ENCODE data around the gene LRRC51.

The LRRC51 gene

DNA sequence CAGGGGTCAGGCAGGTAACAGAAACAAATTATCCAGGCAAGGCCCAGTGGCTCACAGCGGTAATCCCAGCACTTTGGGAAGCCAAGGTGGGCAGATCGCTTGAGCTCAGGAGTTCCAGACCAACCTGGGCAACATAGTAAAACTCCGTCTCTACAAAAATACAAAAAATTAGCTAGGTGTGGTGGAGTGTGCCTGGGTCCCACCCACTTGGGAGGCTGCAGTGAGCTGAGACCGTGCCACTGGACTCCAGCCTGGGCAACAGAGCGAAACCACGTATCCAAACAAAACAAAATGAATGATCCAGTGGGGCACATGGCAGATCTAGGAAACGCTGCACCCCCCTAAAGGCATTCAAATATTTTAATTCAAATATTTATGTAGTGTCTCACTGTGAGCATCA is 10.2 kb upstream of the LRRC51 start:
- no peak for DNase-seq

DNA sequence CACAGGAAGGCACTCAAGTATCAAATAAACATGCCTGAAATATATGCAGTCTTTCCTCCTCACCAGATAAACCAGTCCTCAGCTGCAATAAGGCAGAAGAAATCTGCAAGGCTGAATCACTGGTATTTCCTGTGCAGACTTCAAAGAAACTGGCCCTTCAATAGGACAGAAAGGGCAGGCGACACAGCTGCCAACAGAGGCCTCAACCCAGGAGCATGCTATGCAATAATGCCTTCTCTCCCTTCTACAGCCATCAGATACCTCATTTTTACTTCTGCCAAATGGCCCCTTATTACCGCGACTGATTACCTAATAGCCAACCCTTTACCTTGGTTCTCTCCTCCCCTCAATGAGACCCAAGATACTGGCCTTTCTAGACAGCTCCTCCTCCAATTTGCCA is 8.3 kb upstream of the LRRC51 start:
- DNase-seq, result peak; percentile 82

DNA sequence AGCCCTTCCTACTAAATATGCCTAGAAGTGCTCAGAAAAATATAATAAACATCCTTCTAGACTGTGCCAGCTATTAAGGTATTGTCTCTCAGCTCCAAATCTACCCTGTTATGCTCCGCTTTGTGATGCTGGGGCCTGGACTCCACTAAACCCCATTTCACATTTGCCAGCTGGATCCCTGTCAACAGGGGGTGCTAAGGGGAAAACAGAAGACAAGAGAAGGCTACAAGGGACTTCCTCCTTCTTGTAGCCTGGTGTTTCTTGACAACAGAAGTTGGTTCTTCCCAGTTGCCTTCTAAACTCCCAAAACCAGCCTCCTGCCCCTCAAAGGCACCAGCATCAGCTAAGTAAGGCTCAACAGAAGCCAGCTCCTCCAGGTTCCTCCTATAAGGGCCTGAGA is 5.5 kb upstream of the LRRC51 start:
- peak; percentile 37 for DNase-seq

DNA sequence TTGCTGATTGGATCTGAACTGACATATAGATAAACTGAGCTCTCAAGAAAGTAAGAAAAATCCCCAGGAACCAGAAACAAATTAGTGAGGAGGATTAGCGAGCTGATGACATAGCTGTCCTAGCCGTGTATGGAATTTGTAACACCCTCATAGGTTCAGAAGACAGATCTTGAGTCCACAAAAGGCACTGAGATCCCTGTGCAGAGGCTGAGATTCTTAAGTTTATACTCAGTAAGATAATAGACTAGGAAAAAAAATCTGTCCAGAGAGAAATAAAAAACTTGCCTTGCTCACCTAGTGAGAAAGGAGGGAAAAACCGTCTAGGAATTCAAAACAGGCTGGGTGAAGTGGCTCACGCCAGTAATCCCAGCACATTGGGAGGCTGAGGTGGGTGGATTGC is 4.9 kb upstream of the LRRC51 start:
- no peak for DNase-seq

DNA sequence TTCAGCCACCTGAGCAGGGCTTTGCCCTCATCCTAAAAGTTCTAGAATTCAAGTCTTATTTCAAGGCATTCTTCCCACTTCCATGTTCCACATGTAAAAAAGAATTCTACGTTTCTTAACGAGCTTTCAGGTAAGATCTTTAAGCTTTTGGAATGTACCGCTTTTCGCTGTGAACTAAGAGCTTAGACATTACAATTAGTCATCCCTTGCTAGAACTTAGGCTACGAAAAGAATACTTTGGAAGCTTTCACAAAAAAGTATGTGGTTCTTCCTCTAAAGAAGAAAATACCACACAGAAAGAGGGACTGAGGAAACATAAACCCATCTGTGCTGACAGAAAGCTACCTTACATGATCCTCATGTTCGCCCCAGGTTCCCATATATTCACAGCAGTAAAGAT is 2.2 kb upstream of the LRRC51 start:
- no peak for DNase-seq

DNA sequence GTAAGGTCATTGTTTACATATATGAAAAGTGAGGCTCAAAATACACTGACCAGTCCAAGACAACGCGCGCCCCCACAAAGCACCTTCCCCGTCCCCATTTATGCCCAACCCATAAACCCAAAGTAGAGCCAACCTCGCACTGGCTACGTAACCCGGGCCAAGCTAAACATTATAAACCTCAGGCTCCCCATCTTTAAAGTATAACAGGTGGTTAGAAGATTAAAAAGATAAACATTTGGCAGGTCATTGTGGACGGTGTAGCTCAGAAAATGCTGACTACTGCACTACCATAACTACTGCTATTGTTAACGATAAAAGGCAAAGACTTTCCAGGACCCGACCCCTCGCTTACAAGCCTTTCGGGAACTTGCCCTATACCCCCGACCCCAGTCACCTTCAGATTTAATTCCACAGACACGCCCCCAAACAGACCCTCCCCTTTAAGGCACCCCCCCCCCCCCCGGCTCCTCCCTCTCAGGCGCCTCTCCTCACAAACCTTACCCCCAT is 778 bp upstream of the LRRC51 start:
- no peak for DNase-seq

DNA sequence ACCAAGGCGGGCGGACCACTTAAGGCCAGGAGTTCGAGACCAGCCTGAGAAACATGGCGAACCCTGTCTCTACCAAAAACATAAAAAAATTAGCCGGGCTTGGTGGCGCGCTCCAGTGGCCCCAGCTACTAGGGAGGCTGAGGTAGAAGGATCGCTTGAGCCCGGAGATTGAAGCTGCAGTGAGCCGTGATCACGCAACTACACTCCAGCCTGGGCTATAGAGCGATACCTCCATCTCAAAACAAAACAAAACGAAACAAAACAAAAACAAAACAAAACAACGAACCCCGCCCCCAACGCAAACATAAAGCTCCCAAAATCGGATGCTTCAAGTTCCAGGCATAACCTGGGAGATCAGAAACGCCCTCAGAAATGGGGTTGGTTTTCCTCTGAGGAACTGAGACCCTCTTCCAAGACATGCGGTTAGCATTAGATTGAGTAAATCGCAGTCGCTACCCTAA is 564 bp downstream of the LRRC51 start:
- DNase-seq, result no peak

DNA sequence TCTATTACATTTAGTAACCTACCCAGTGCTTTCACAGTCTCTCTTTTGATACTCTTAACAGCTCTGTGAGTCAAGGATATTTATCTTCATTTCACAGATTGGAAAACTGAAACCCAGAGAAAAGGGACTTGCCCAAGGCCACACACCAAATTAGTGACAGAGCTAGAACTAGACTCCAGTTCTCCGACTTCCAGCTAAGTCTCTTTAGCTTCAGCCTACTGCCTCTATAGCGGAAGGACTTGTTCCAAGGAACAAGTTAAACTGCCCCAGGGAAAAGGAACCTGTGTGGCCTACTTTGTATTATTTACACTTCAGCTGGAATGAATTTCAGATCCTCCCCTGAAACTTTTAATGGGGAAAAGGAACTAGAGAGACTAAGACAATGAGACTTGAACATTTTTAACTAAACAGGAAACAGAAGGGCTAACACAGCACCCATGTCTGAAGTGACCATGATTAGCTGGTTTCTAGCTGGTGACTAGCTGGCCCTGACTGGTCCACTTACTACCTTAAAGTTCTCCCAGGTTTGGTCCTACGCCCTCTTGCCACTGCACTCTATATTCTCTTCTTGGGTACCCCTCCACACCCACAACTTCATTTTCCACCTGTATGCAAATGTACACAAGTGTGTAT is 1.3 kb downstream of the LRRC51 start:
- no peak for DNase-seq

DNA sequence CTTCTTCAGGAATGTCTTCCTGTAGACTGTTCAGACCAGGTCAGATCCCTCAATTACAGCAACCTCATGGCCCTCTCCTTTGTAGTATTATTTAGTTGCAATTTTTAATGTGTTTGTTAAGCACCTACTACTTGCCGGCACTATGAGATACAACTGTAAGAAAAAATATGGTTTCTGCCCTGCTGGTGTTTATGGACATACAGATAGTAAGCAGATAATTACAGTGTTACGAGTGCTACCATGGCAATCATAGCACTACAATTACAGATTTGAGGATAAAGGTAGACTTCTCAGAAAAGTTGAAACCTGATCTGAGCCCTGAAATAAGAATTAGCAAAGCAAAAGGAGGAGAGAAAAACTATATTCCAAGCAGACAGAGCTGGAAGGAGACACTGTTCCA is 2.8 kb downstream of the LRRC51 start:
- DNase-seq, result no peak

DNA sequence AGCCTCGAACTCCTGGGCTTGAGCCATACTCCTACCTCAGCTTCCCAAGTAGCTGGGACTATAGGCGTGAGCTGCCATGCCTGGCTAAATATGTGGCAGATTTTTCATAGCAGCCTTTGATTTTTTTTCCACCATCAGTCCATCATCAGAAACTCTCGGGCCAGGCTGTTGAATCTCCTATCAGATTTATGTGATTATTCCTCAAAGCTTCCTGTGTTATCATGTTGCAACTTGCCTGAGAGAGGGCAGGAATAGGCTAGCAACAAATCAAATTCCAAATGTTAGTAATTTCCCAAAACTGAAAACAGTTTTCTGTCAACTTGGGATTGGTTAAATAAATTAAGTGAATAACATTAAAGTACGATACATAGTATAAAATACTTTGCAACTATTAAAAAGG is 3.4 kb downstream of the LRRC51 start:
- no peak for DNase-seq

DNA sequence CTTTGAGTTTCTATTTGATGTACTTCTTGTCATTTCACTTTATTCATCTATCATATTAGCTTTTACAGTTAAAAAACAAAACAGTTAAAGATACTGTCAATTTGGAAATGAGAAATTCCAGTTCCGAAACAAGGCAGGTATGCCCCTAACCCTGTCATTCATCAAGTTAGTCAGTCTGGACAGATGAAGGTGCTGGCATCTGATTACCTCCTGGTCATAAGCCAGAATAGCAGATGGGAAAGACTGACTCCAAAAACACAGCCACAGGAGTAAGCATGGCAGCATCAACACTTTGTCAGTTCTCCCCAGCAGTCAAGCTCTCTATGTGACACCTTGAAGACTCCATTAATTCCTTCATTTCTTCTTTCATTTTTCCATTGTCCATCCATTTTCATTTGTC is 4.3 kb downstream of the LRRC51 start:
- no peak for DNase-seq

DNA sequence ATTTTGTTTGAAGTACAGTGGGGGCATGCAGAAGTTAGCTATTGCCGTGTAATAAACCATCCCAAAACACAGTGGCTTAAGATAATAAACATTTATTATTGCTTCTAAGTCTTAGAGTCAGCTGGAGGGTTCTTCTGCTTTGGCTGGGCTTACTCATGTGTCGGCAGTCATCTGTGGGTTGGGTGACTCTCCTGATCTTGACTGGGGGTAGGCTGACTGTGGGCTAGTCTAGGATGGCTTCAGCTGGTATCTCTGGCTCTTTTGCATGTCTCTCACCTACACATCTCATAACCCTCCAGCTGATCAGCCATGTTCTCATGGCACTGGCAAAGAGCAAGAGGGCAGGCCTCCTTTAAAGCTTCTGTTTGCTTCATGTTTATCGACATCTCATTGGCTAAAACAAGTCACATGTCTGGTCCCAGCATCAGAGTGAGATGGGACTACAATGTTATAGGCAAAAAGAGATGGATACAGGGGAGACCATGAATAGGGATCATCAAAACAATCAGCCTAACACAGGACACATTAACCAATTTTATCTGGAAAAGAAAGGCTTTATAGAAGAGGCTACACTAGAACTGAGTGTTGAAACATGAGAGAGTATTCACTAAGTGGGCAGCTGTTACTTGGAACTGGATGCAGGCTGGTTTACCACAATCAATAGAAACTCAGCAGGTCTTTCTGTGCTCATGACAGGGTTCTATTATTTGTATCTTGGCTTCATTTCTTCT is 5.1 kb downstream of the LRRC51 start:
- no peak for DNase-seq

DNA sequence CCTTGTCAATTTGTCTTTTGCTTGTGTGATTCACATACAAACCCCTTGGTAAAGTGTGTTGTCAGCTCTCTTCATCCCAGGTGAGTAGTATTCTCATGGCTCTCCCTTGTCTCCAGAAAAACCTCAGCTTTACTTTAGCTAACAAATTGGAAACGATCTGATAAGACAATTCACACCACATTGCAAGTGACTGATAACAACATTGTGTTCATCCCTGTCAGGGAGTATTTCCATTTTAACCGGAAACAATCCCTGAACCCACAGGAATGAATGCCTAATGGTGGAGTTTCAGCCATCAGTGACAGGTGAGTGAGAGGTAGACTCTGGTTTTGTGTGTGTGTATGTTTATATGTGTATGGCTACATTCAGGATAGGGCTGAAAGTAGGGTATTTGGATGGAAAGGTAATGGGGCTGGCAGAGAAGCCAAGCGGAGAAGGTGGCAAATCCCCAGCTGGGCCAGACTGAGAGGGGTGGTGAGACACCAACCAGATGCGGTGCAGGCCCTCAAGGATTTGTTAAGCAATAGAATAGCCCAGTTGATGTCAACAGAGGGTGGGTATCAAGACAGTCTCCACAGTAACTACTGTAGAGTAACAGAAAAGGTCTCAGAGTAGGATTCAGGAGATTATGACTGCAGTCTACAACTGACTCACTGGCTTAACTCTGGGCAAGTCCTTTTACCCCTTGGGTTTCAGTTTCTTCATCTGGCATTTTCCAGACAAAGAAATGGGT is 7.6 kb downstream of the LRRC51 start:
- DNase-seq, result no peak

DNA sequence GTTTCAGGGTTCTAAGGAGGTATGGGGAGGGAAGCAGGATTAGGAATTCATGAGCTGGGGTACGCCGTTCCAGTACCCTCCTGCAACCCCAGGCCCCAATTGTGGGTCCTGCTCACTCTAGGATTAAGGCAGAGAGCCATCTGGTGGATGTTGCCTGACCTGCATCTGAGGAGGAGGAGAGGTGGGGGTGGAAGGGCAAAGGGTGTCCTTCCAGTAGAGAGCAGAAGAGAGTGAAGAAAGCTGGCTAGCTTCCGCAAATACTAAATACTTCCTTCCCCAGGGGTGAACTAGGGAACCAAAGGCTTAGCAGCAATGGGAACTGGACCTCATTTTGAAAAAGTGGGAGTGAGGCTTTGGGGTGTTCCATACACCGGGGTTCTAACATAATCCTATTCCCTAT is 10.6 kb downstream of the LRRC51 start:
- peak; percentile 61 for DNase-seq

DNA sequence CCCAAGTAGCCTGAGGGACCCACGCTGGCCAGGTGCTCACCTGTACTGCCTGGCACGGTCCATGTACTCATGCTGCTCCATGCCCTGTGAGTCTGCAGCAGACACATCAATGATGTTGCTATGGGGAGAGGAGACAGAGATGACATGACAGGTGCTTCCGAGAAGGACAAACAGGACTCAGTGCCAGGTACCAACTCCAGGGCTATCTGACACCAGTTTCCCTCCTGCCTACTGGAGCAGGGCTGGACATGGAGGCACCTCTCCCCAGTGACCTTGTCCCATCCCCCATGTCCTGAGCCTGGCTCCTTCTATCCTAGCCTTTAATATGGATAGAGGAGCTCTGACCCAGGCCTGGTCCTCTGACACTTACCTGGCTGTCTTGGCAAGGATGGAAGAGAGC is 18.1 kb downstream of the LRRC51 start:
- DNase-seq, result no peak

DNA sequence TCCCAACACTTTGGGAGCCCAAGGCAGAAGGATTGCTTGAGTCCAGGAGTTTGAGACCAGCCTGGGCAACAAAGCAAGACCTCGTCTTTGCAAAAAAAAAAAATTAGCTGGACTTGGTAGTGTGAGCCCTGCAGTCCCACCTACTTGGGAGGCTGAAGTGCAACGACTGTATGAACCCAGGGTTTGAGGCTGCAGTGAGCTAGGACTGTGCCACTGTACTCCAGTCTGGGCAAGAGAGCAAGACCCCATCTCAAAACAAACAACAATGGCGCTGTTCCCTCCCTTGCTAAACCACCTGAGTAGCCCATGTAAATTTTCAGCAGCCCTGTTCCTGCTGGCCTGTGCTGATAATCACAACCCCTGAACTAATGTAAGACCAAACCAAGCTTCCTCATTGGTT is 19.4 kb downstream of the LRRC51 start:
- DNase-seq, result no peak

DNA sequence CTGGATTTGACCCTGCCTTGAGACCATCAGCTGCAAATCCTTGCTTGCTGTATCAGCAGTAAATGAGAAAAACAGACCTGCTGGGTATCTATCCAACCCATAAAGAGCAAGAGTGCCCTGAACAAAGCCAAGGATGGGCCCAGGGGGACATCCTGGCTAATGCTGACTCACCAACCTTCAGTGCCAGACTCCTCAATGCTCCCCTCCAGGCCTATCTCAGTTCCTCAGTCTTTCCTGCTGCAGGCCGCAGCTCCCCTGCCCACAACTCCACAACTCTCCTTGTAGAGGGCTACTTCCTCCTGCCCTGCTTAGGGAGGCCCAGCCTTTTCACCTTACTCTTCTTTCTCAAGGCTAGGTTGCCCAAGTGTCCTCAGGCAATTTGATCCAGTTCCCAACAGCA is 19.8 kb downstream of the LRRC51 start:
- no peak for DNase-seq

DNA sequence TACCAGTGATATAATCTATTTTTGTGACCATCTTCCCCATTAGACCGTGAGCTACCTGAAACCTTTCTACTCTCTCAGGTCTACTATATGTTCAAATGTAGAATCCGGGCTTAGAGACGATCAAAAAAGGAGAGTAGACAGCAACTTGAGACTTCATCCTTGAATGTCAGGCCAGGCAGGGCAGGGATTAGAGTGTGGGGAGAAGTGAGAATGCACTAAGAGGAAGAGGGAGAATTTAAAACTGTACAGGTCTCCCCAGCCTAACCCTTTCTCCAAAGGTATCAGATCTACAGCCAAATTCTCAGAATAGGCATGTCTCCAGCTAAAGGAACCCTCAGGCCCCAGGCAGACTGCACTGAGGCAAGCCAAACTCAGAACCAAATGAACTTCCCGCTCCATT is 21.5 kb downstream of the LRRC51 start:
- no peak for DNase-seq

DNA sequence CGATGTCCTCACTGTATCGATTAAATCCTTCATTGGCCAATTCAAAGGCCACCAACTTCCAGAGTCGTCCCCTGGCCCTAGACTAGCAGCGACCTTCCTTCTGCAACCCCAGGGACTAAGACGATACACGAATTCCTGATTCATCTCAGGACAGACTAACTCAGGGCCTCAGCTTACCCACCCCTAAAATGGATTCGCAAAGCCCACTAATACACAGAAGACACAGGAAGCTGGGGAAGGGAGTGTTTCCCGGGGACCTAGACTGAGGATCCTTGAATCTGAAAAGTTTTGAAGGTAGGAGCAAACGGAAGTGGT is 21.9 kb downstream of the LRRC51 start:
- no peak for DNase-seq

DNA sequence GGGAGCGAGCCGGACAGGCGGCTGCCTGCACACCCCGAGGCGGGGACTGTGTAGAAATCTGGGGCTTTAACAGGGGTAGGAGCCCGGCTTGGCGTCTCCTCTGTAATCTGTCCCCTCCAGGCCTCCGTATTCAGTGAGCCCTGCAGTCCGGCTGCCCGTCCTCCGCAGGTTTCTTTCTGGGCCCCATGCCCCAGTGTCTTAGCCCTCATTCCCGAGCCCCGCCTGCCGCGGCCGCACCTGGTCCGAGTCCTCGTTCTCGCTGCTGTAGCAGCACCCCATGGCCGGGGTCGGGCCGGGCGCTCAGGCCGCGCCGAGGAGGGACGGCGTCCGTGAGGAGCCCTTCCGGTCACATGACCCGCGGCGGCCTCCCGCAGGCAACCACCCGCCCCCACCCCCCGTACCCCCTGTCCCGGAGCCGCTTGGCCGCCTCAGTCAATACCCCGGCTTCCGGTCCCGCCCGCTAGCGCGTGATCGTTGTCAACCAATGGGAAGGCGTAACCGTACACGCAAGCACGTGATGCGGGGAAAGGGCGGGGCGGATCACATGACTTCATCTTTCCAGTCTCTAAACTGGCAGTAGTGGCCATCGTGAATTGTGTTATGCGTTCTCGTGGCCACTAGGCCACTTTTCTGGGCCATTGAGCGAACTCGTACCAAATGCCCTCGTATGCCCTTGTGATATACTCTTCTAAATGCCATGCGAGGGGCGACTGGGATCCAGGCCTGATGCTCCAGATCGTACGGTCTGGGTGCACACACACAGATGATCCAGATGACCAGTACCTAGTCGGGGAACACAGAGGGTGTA is 22.5 kb downstream of the LRRC51 start, which contains the start of gene LAMTOR1:
LAMTOR1 (minus strand) TSS at position 352 of the 808 bp plus-strand sequence; CDS start at position 279, 73 bp downstream.
- DNase-seq, result peak; percentile 99

DNA sequence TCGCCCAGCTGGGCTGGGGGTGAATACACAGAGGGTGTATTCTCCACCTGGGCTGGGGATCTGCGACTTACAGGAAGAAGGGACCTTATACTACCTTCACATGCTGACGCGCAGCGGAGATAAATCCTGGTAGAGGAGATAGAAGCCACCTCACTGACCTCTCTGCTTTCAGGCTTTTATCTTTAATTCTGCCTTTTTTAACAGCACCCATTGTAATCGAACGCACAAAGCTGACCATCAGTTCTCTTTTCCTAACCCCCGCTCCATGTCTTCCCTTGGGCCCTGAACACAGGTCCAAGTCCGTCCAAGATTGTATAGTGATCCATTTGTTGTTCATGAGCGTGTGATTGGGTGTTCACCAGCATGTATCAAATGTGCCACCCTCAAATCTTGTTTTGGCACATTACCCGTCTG is 23.1 kb downstream of the LRRC51 start:
- DNase-seq, result no peak

DNA sequence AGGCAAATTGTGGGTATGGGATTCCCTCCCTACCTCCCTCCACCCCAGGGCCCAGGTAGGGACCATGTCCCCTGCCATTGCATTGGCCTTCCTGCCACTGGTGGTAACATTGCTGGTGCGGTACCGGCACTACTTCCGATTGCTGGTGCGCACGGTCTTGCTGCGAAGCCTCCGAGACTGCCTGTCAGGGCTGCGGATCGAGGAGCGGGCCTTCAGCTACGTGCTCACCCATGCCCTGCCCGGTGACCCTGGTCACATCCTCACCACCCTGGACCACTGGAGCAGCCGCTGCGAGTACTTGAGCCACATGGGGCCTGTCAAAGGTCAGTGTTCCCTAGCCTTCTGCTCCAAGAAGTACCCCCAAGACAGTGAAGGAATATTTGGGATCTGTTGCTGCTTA is 25.2 kb downstream of the LRRC51 start, which contains the start of gene TOMT:
TOMT (plus strand) TSS at position 37 of the 400 bp plus-strand sequence; CDS start at position 65, 28 bp downstream.
- DNase-seq, result no peak

Data from fibroblast of skin of abdomen (primary cell).